ENCODE results near the gene ADGRV1.

- TF ChIP-seq, protein P1, sequence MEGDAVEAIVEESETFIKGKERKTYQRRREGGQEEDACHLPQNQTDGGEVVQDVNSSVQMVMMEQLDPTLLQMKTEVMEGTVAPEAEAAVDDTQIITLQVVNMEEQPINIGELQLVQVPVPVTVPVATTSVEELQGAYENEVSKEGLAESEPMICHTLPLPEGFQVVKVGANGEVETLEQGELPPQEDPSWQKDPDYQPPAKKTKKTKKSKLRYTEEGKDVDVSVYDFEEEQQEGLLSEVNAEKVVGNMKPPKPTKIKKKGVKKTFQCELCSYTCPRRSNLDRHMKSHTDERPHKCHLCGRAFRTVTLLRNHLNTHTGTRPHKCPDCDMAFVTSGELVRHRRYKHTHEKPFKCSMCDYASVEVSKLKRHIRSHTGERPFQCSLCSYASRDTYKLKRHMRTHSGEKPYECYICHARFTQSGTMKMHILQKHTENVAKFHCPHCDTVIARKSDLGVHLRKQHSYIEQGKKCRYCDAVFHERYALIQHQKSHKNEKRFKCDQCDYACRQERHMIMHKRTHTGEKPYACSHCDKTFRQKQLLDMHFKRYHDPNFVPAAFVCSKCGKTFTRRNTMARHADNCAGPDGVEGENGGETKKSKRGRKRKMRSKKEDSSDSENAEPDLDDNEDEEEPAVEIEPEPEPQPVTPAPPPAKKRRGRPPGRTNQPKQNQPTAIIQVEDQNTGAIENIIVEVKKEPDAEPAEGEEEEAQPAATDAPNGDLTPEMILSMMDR (IDR thresholded peaks at IDR 0.05) = no peak
- TF ChIP-seq POLR2A (IDR thresholded peaks at IDR 0.05) = no peak
Observed at GRCh38 chr5:90957906-90958305, 399.3 kb downstream of the ADGRV1 start.
